ENCODE data around the gene PURB. TPM values are rescaled to one million over a fixed set of nuclear protein-coding genes. Genes with fewer than 3 reads are reported as not detected.

Gene PURB
- total and polyA plus RNA-seq, 7 donors = 4.2 to 40.3 (median 31.4) TPM

DNA sequence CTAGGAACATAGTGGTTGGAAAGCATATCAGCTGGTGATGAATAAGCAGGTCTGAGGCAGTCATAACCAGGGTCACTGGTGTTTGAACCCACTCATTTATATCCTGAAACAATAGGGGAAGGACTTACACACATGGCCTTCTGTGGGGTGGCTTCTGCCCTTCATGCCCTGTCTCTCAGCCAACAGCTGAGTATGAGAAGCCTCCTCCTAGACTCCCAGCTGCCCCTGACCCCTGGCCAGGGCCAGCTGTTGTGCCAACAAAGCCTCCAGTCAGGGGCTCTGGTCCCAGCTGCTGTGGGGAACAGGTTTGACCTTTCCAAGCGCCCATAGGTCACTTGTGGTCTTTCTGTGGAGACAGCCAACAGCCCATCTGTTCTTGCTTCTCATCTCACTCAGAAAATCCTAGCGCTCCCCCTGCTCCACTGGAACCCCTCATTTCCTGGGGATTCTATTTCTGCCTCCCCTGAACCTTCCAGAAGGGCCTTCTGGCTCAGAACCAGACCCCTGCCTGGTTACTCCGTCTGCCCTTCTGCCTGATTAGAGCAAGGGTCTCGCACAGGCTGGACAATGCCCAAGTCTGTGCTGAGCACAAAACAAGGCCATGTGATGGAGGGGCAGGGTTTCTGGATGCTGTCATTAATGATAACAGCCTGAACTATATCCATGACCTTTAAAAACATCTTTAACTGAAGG, 9.7 kb upstream of the PURB start:
- H3K9me3 ChIP-seq = no peaks in the 10 kb centered on the region
- WGBS, 2 donors = 85 to 90% methylated on average over 4 of the region's 4 CpGs
- H3K27me3 ChIP-seq = no peaks in the 10 kb centered on the region
- intact Hi-C loops (cut with DNase I) = no loop called here
- no peak for DNase-seq
- no peaks in the 10 kb centered on the region for H3K36me3 ChIP-seq
- H3K4me1 ChIP-seq = no peaks in the 10 kb centered on the region
- no peak overlapping the region for H3K27ac ChIP-seq
- H3K4me3 ChIP-seq = no peak overlapping the region
- TF ChIP-seq POLR2AphosphoS5 (IDR thresholded peaks at IDR 0.05) (no peak), EP300 (IDR thresholded peaks at IDR 0.05) (no peak), POLR2A (IDR thresholded peaks at IDR 0.05) (no peak)
- TF ChIP-seq, protein P1, sequence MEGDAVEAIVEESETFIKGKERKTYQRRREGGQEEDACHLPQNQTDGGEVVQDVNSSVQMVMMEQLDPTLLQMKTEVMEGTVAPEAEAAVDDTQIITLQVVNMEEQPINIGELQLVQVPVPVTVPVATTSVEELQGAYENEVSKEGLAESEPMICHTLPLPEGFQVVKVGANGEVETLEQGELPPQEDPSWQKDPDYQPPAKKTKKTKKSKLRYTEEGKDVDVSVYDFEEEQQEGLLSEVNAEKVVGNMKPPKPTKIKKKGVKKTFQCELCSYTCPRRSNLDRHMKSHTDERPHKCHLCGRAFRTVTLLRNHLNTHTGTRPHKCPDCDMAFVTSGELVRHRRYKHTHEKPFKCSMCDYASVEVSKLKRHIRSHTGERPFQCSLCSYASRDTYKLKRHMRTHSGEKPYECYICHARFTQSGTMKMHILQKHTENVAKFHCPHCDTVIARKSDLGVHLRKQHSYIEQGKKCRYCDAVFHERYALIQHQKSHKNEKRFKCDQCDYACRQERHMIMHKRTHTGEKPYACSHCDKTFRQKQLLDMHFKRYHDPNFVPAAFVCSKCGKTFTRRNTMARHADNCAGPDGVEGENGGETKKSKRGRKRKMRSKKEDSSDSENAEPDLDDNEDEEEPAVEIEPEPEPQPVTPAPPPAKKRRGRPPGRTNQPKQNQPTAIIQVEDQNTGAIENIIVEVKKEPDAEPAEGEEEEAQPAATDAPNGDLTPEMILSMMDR (IDR thresholded peaks at IDR 0.05) = no peak

GRCh38 chr7:44893710-44894234, 8.4 kb upstream of the PURB start:
- Histone ChIP-seq H3K27me3 (no peaks in the 10 kb centered on the region), H3K27ac (no peak overlapping the region), H3K9me3 (no peaks in the 10 kb centered on the region), H3K4me3 (no peak overlapping the region), H3K4me1 (no peaks in the 10 kb centered on the region), H3K36me3 (no peaks in the 10 kb centered on the region)
- 76 to 78% methylated on average over 8 of the region's 8 CpGs for WGBS, 2 donors
- intact Hi-C loops (cut with DNase I) = no loop called here
- no peak for DNase-seq
- no peak for TF ChIP-seq EP300 (IDR thresholded peaks at IDR 0.05)

DNA sequence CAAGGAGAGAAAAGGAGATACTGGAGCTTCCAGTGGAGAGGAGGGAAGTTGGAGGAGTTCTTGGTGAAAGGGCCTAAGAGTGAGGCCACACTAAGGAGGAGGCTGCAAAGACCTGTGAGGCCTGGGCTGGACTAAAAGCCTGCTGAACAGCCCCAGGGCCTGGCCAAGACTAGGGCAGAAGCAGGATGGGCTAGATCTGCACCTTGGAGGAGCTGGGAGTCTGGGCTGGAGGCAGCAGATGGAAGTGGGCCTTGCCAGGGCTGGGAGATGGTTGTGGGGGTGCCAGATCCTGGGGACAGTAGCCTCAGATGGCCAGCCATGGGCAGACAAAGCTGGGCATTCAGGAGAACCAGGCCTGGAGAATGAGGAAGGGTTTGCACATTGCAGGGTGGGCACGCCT, 6.5 kb upstream of the PURB start:
- WGBS, 2 donors = 63 to 83% methylated on average over 1 of the region's 1 CpG
- Histone ChIP-seq H3K9me3 (no peaks in the 10 kb centered on the region), H3K27me3 (no peaks in the 10 kb centered on the region), H3K27ac (no peak overlapping the region), H3K4me3 (no peak overlapping the region), H3K36me3 (no peaks in the 10 kb centered on the region), H3K4me1 (peaks cover 0 to under 1% (median 0%) of the 10 kb centered on the region in 4 donors)
- no peak for DNase-seq
- intact Hi-C loops (cut with DNase I) = no loop called here
- TF ChIP-seq, protein P1 (IDR thresholded peaks at IDR 0.05) = no peak
- TF ChIP-seq POLR2AphosphoS5 (IDR thresholded peaks at IDR 0.05) (no peak), POLR2A (IDR thresholded peaks at IDR 0.05) (no peak), EP300 (IDR thresholded peaks at IDR 0.05) (no peak)

GRCh38 chr7:44891372-44891771, 6.0 kb upstream of the PURB start:
- Histone ChIP-seq H3K36me3 (no peaks in the 10 kb centered on the region), H3K27ac (no peak overlapping the region), H3K9me3 (no peaks in the 10 kb centered on the region), H3K4me3 (no peak overlapping the region), H3K27me3 (no peaks in the 10 kb centered on the region), H3K4me1 (peaks cover 0 to 4% (median under 1%) of the 10 kb centered on the region in 4 donors)
- TF ChIP-seq POLR2AphosphoS5 (IDR thresholded peaks at IDR 0.05) (no peak), EP300 (IDR thresholded peaks at IDR 0.05) (no peak), POLR2A (IDR thresholded peaks at IDR 0.05) (no peak)
- intact Hi-C loops (cut with DNase I) = no loop called here
- no peak for DNase-seq
- WGBS, 2 donors = 37 to 73% methylated on average over 2 of the region's 2 CpGs

DNA sequence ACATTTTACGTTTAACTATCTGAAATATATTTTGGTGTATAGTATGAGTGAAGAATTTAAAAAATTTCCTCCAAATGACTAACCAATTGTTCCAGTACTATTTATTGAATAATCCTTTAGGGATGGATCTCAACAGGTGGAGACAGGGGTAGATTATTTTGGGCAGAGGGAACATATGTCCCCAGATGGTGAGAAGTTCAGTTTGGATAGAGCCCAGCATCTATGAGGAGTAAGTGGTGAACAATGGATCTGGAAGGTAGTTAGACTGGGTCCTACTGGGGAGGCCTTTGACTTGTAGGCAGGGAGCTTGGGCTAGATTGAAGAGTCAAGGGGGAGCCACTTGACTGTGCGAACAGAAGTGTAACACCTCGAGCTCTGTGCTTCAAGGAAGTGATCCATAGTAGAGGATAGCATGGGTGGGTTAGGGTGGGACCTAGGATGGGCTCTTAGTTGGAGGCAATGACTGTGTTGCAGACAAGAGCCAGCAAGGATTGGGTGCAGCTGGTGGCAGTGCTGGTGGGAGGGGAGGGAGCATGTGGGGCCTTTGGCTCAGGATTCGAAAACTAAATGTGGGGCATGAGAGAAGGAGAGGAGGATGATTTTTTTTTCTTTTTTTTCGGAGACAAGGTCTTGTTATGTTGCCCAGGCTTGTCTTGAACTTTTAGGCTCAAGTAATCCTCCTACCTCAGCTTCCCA, 3.9 kb upstream of the PURB start:
- WGBS, 2 donors = 90 to 95% methylated on average over 5 of the region's 5 CpGs
- H3K27me3 ChIP-seq = no peaks in the 10 kb centered on the region
- TF ChIP-seq POLR2A (IDR thresholded peaks at IDR 0.05) (no peak), EP300 (IDR thresholded peaks at IDR 0.05) (no peak), POLR2AphosphoS5 (IDR thresholded peaks at IDR 0.05) (no peak)
- TF ChIP-seq, protein P1 (IDR thresholded peaks at IDR 0.05) = no peak

More for the DNA sequence above, 3.9 kb upstream of the PURB start:
- no peak overlapping the region for H3K27ac ChIP-seq
- H3K4me1 ChIP-seq = peaks cover 0 to 16% (median 6%) of the 10 kb centered on the region in 4 donors
- intact Hi-C loops (cut with DNase I) = loop anchor here (5.0 to 10.0 kb wide), 4 partner anchors 108 to 804 kb away; partner anchors contain the start of genes OGDH, POLM and ZMIZ2
- no peaks in the 10 kb centered on the region for H3K36me3 ChIP-seq
- no peak for DNase-seq
- no peaks in the 10 kb centered on the region for H3K9me3 ChIP-seq
- H3K4me3 ChIP-seq = no peak overlapping the region

All from sigmoid colon (tissue), 7 donors.